H9 (cell line): ENCODE data around the gene GALNT5. TPM values are rescaled to one million over a fixed set of nuclear protein-coding genes. Genes with fewer than 3 reads are reported as not detected.

ENCODE experiments used
- DNase-seq: peaks from one replicate; pipeline ENCODE4 v3.0.0-alpha.2; 2017
- H2AFZ ChIP-seq: one replicate; pipeline ENCODE4 v1.6.1; 2013; ENCODE audit warnings: mild to moderate bottlenecking, low read length, control low read depth, moderate library complexity
- H2AK5ac ChIP-seq: 2 replicates; pipeline ENCODE4 v1.6.1; 2013; ENCODE audit warnings: low read length, control low read depth, mixed read lengths; ENCODE audit not compliant: insufficient read length
- H2BK120ac ChIP-seq: one replicate; pipeline ENCODE4 v1.6.1; 2013; ENCODE audit warnings: low read depth, mild to moderate bottlenecking, low read length, control low read depth, inconsistent platforms; ENCODE audit not compliant: poor library complexity, severe bottlenecking
- H2BK12ac ChIP-seq: 2 replicates; pipeline ENCODE4 v1.6.1; 2013; ENCODE audit warnings: low read length, control low read depth, mixed read lengths, low read depth; ENCODE audit not compliant: insufficient read length
- H2BK15ac ChIP-seq: 2 replicates; pipeline ENCODE4 v1.6.1; 2013; ENCODE audit warnings: low read depth, low read length, control low read depth
- H2BK20ac ChIP-seq: one replicate; pipeline ENCODE4 v1.6.1; 2013; ENCODE audit warnings: low read depth, mild to moderate bottlenecking, low read length, control low read depth, inconsistent platforms; ENCODE audit not compliant: poor library complexity, severe bottlenecking
- H2BK5ac ChIP-seq: 2 replicates; pipeline ENCODE4 v1.6.1; 2013; ENCODE audit warnings: low read length, control low read depth, mixed read lengths; ENCODE audit not compliant: insufficient read length
- H3K14ac ChIP-seq: 2 replicates; pipeline ENCODE4 v1.6.1; 2013; ENCODE audit warnings: low read length, control low read depth; ENCODE audit not compliant: insufficient read depth
- H3K18ac ChIP-seq: 2 replicates; pipeline ENCODE4 v1.6.1; 2013; ENCODE audit warnings: low read depth, mild to moderate bottlenecking, mixed read lengths, low read length, control low read depth; ENCODE audit not compliant: insufficient read length
- H3K23ac ChIP-seq: 2 replicates; pipeline ENCODE4 v1.6.1; 2013; ENCODE audit warnings: low read length, control low read depth, mixed read lengths, low read depth; ENCODE audit not compliant: insufficient read length
- H3K23me2 ChIP-seq: 2 replicates; pipeline ENCODE4 v1.6.1; 2013; ENCODE audit warnings: low read depth, mild to moderate bottlenecking, mixed read lengths, low read length, control low read depth; ENCODE audit not compliant: insufficient read length, poor library complexity, severe bottlenecking
- H3K27ac ChIP-seq: 2 replicates; pipeline ENCODE4 v1.5.1; 2013; ENCODE audit warnings: low read length, control low read depth, mixed read lengths, low read depth; ENCODE audit not compliant: insufficient read length
- H3K27me3 ChIP-seq: 2 replicates; pipeline ENCODE4 v1.6.1; 2013; ENCODE audit warnings: low read length, control low read depth, inconsistent platforms; ENCODE audit not compliant: insufficient read depth
- H3K4ac ChIP-seq: 2 replicates; pipeline ENCODE4 v1.6.1; 2013; ENCODE audit warnings: low read depth, mild to moderate bottlenecking, control low read depth, inconsistent platforms, low read length, moderate library complexity
- H3K4me1 ChIP-seq: 2 replicates; pipeline ENCODE4 v1.6.1; 2013; ENCODE audit warnings: low read length, control low read depth, inconsistent platforms; ENCODE audit not compliant: insufficient read depth
- H3K4me2 ChIP-seq: 2 replicates; pipeline ENCODE4 v1.6.1; 2013; ENCODE audit warnings: low read length, control low read depth, mixed read lengths; ENCODE audit not compliant: insufficient read length, insufficient read depth
- H3K56ac ChIP-seq: 2 replicates; pipeline ENCODE4 v1.6.1; 2013; ENCODE audit warnings: low read depth, mild to moderate bottlenecking, mixed read lengths, low read length, control low read depth; ENCODE audit not compliant: insufficient read length
- H3K79me1 ChIP-seq: 2 replicates; pipeline ENCODE4 v1.6.1; 2013; ENCODE audit warnings: low read depth, mild to moderate bottlenecking, moderate library complexity, low read length, control low read depth, inconsistent platforms; ENCODE audit not compliant: insufficient read depth, poor library complexity, severe bottlenecking
- H3K79me2 ChIP-seq: 2 replicates; pipeline ENCODE4 v1.6.1; 2013; ENCODE audit warnings: low read length, control low read depth, inconsistent platforms; ENCODE audit not compliant: insufficient read depth
- H3K9ac ChIP-seq: 2 replicates; pipeline ENCODE4 v1.6.1; 2013; ENCODE audit warnings: low read length, control low read depth, mixed read lengths; ENCODE audit not compliant: insufficient read length; ENCODE audit errors: extremely low read depth
- H3K9me3 ChIP-seq: one replicate; pipeline ENCODE4 v1.6.1; 2013; ENCODE audit warnings: low read depth, low read length, inconsistent platforms; ENCODE audit not compliant: control insufficient read depth
- H3T11ph ChIP-seq: one replicate; pipeline ENCODE4 v1.6.1; 2013; ENCODE audit warnings: mild to moderate bottlenecking, low read length, control low read depth, inconsistent platforms
- H4K20me1 ChIP-seq: one replicate; pipeline ENCODE4 v1.6.1; 2013; ENCODE audit not compliant: control insufficient read depth, insufficient read length, insufficient read depth
- H4K5ac ChIP-seq: 2 replicates; pipeline ENCODE4 v1.6.1; 2013; ENCODE audit warnings: low read depth, mild to moderate bottlenecking, mixed read lengths, low read length, control low read depth; ENCODE audit not compliant: insufficient read length
- H4K8ac ChIP-seq: replicated peaks from 2 replicates; pipeline ENCODE4 v1.6.1; 2013; ENCODE audit warnings: low read length, control low read depth, mixed read lengths, low read depth; ENCODE audit not compliant: insufficient read length
- H4K91ac ChIP-seq: 2 replicates; pipeline ENCODE4 v1.6.1; 2013; ENCODE audit warnings: low read depth, mild to moderate bottlenecking, moderate library complexity, mixed read lengths, low read length, control low read depth; ENCODE audit not compliant: insufficient read length
- H3K27ac Mint-ChIP-seq, 3 experiments: 2 replicates in 2 of 3; 3 replicates in 1 of 3; pipeline ENCODE4 v1.8.0; 2020 to 2021; ENCODE audit warnings: mixed read lengths in 3 of 3, mild to moderate bottlenecking in 1 of 3, moderate library complexity in 1 of 3
- H3K27me3 Mint-ChIP-seq: 2 replicates; pipeline ENCODE4 v1.8.0; 2021; ENCODE audit warnings: low read depth, mild to moderate bottlenecking, moderate library complexity, mixed read lengths
- H3K36me3 Mint-ChIP-seq, 3 experiments: 2 replicates in 2 of 3; 3 replicates in 1 of 3; pipeline ENCODE4 v1.8.0; 2020 to 2021; ENCODE audit warnings: low read depth in 3 of 3, mixed read lengths in 3 of 3; ENCODE audit not compliant: insufficient read depth in 1 of 3
- H3K4me1 Mint-ChIP-seq, 2 experiments: 2 replicates each; pipeline ENCODE4 v1.8.0; 2020; ENCODE audit warnings: mixed read lengths in 2 of 2
- H3K4me3 Mint-ChIP-seq, 2 experiments: 2 replicates in 1 of 2; 3 replicates in 1 of 2; pipeline ENCODE4 v1.8.0; 2020 to 2021; ENCODE audit warnings: mild to moderate bottlenecking in 2 of 2, mixed read lengths in 2 of 2, moderate library complexity in 1 of 2
- H3K9me3 Mint-ChIP-seq, 2 experiments: 2 replicates in 1 of 2; 3 replicates in 1 of 2; pipeline ENCODE4 v1.8.0; 2020; ENCODE audit warnings: mild to moderate bottlenecking in 2 of 2, mixed read lengths in 2 of 2, moderate library complexity in 1 of 2
- CTCF ChIP-seq: fragments of 200-600 bp; sonication (generic); conservative IDR thresholded peaks from 3 replicates; pipeline ENCODE4 v1.8.0; 2021; ENCODE audit warnings: antibody characterized with exemption, mild to moderate bottlenecking
- WGBS: extraction: QIAGEN DNeasy Blood & Tissue Kit; methylation state at CpG from one replicate; pipeline ENCODE4 v1.1.7; 2013; ENCODE audit warnings: missing lambda C conversion rate, low lambda C conversion rate, mixed read lengths; ENCODE audit not compliant: insufficient read length; ENCODE audit errors: extremely low coverage; 5-methylcytosine and 5-hydroxymethylcytosine counted together
- total RNA-seq: library from RNA; stranded (reverse); gene quantifications from 2 replicates; pipeline ENCODE4 v1.2.1, GENCODE V29; 2021

The GALNT5 gene
- total RNA-seq, 1 experiment from 2014 or later: 0.17 TPM

- Histone ChIP-seq H4K8ac (no peak overlapping the region), H2BK12ac (no peak overlapping the region), H3K18ac (no peak overlapping the region), H2AK5ac (no peak overlapping the region), H3K9ac (no peak overlapping the region), H3K23me2 (no peaks in the 10 kb centered on the region), H3K23ac (no peak overlapping the region), H4K91ac (no peak overlapping the region), H4K20me1 (no peaks in the 10 kb centered on the region), H2BK120ac (no peak overlapping the region), H3K4me2 (no peak overlapping the region), H3K27ac (no peak overlapping the region), H2BK20ac (no peak overlapping the region), H3K56ac (no peak overlapping the region), H3K79me2 (no peaks in the 10 kb centered on the region), H3K14ac (no peak overlapping the region), H3T11ph (no peak overlapping the region), H3K4me1 (no peaks in the 10 kb centered on the region), H2BK15ac (no peak overlapping the region), H3K9me3 (no peaks in the 10 kb centered on the region), H3K79me1 (no peaks in the 10 kb centered on the region), H3K4ac (no peak overlapping the region), H2AFZ (no peak overlapping the region), H4K5ac (no peak overlapping the region), H2BK5ac (no peak overlapping the region), H3K27me3 (no peaks in the 10 kb centered on the region)
- Mint-ChIP-seq H3K27me3 (no peaks in the 10 kb centered on the region), H3K27ac (no peak overlapping the region), H3K36me3 (no peaks in the 10 kb centered on the region), H3K4me1 (no peaks in the 10 kb centered on the region), H3K4me3 (no peak overlapping the region), H3K9me3 (no peaks in the 10 kb centered on the region)
- no CpG with 5 or more reads among the region's 2 CpGs for WGBS
- DNase-seq: no peak
- no peak for TF ChIP-seq CTCF
These were observed 40.1 kb upstream of the GALNT5 start for GRCh38 chr2:157217409-157217808.
